Motor neuron (in vitro differentiated cells): ENCODE results near the gene RPN1. TPM values are rescaled to one million over a fixed set of nuclear protein-coding genes. Genes with fewer than 3 reads are reported as not detected.
"Not testable (repeated sequence)": the region's sequence is repeated elsewhere in the genome, so short reads cannot be mapped to it uniquely, and the experiment has no call there.

Experiments used
- ATAC-seq, 8 experiments: fragments of 200-7000 bp; cut with Tn5 transposase; replicated peaks in 6 of 8; 2 replicates each; pipeline ENCODE4 v1.8.0; 2021; ENCODE audit warnings: mild to moderate bottlenecking in 8 of 8, moderate library complexity in 8 of 8
- H3K27ac ChIP-seq, 2 donors: fragments of 250-450 bp; sonication (Bioruptor Pico); 2 replicates each; pipeline ENCODE4 v1.9.0; 2021; ENCODE audit warnings: antibody characterized with exemption in 2 of 2, mild to moderate bottlenecking in 2 of 2, moderate library complexity in 1 of 2
- H3K4me1 ChIP-seq, 2 donors: fragments of 250-450 bp; sonication (Bioruptor Pico); replicated peaks in 1 of 2; 2 replicates each; pipeline ENCODE4 v1.6.1; 2021; ENCODE audit warnings: antibody characterized with exemption in 2 of 2, mild to moderate bottlenecking in 2 of 2, moderate library complexity in 1 of 2
- H3K4me3 ChIP-seq, 5 donors: fragments of 250-450 bp; sonication (Bioruptor Pico); 2 replicates each; pipeline ENCODE4 v1.9.0; 2021; ENCODE audit warnings: antibody characterized with exemption in 5 of 5, mild to moderate bottlenecking in 5 of 5, moderate library complexity in 4 of 5
- WGBS, 10 experiments: fragments of 450-650 bp; shearing (Covaris generic); methylation state at CpG; one replicate each; pipeline ENCODE4 v1.0.0; 2022; 5-methylcytosine and 5-hydroxymethylcytosine counted together
- in situ Hi-C, 9 experiments: fragments of 400-800 bp; cut with MboI; loops; one replicate each; pipeline ENCODE4 v1.15.0; 2021; ENCODE audit warnings: low sequenced_read_pairs in 9 of 9, low pct_unique_long_range_greater_than_20kb in 2 of 9; ENCODE audit not compliant: unreplicated experiment in 9 of 9
- total RNA-seq, 8 experiments: library from RNA; unstranded; fragments of 300-600 nt; gene quantifications; 2 replicates each; pipeline versions ENCODE4 v1.2.3 to v1.2.4, GENCODE V29; 2022

Gene RPN1
- total RNA-seq, 8 experiments from 2014 or later, result 127 to 270 (median 164) TPM

GRCh38 chr3:128675802-128676201 is 25.2 kb upstream of the RPN1 start:
- WGBS, 10 experiments, result 8 to 100% (median 40%) methylated on average over 1 to 4 of the region's 4 CpGs; no CpG with 5 or more reads in 1 of the 10 experiments
- H3K27ac ChIP-seq, H3K4me1 ChIP-seq, H3K4me3 ChIP-seq, ATAC-seq: not testable (repeated sequence)
- in situ Hi-C loops, result loop anchor here in 1 of 9 experiments (25.0 kb wide), 1 partner anchor 111 kb away; no protein-coding TSS in a partner anchor

- Histone ChIP-seq H3K4me3 (no peak overlapping the region), H3K27ac (no peak overlapping the region), H3K4me1 (no peaks in the 10 kb centered on the region)
- in situ Hi-C loops, result no loop called here
- ATAC-seq, result no peak
- WGBS, 10 experiments, result 80 to 98% (median 86%) methylated on average over 2 to 8 of the region's 10 CpGs; no CpG with 5 or more reads in 4 of the 10 experiments
Measured at GRCh38 chr3:128674161-128674784, 23.7 kb upstream of the RPN1 start.

GRCh38 chr3:128667641-128668040 is 17.0 kb upstream of the RPN1 start:
- no peak overlapping the region for H3K4me3 ChIP-seq
- in situ Hi-C loops, result no loop called here
- H3K27ac ChIP-seq, result no peak overlapping the region
- no peak for ATAC-seq
- 60 to 100% (median 75%) methylated on average over 1 to 2 of the region's 3 CpGs; no CpG with 5 or more reads in 6 of the 10 experiments for WGBS, 10 experiments
- no peaks in the 10 kb centered on the region for H3K4me1 ChIP-seq

- ATAC-seq, result peak in 1 of 8 experiments; percentile 36
- in situ Hi-C loops, result no loop called here
- Histone ChIP-seq H3K4me3 (no peak overlapping the region), H3K4me1 (no peaks in the 10 kb centered on the region), H3K27ac (no peak overlapping the region)
- WGBS, 10 experiments, result 0 to 100% (median 79%) methylated on average over 1 to 9 of the region's 11 CpGs; no CpG with 5 or more reads in 1 of the 10 experiments
Measured at GRCh38 chr3:128665362-128666021, 14.9 kb upstream of the RPN1 start.

- Histone ChIP-seq H3K4me3 (no peak overlapping the region), H3K27ac (no peak overlapping the region), H3K4me1 (no peaks in the 10 kb centered on the region)
- in situ Hi-C loops, result no loop called here
- ATAC-seq, result no peak
- WGBS, 10 experiments, result 20 to 83% (median 48%) methylated on average over 1 to 4 of the region's 4 CpGs; no CpG with 5 or more reads in 4 of the 10 experiments
Measured at GRCh38 chr3:128663151-128663550, 12.5 kb upstream of the RPN1 start.

GRCh38 chr3:128655531-128655930 is 4.9 kb upstream of the RPN1 start:
- Histone ChIP-seq H3K27ac (no peak overlapping the region), H3K4me1 (no peaks in the 10 kb centered on the region), H3K4me3 (no peak overlapping the region)
- no peak for ATAC-seq
- WGBS, 10 experiments, result 20 to 100% (median 82%) methylated on average over 1 to 3 of the region's 3 CpGs
- in situ Hi-C loops, result no loop called here

GRCh38 chr3:128653993-128654805 is 3.6 kb upstream of the RPN1 start:
- H3K27ac ChIP-seq, ATAC-seq, H3K4me1 ChIP-seq, H3K4me3 ChIP-seq, in situ Hi-C loops: not testable (repeated sequence)
- 20 to 98% (median 80%) methylated on average over 1 to 13 of the region's 24 CpGs; no CpG with 5 or more reads in 1 of the 10 experiments for WGBS, 10 experiments

GRCh38 chr3:128653383-128653992 is 2.9 kb upstream of the RPN1 start:
- H3K4me3 ChIP-seq, H3K4me1 ChIP-seq, in situ Hi-C loops, ATAC-seq, H3K27ac ChIP-seq: not testable (repeated sequence)
- 98 to 100% methylated on average over 3 to 18 of the region's 43 CpGs; no CpG with 5 or more reads in 8 of the 10 experiments for WGBS, 10 experiments

- no peak for ATAC-seq
- Histone ChIP-seq H3K4me3 (peak overlapping the region; percentile 79 to 94 (median 89)), H3K4me1 (peaks cover 0 to 4% of the 10 kb centered on the region in 2 donors), H3K27ac (no peak overlapping the region)
- WGBS, 10 experiments, result 1 to 40% (median 35%) methylated on average over 2 to 8 of the region's 8 CpGs
- in situ Hi-C loops, result no loop called here
Measured at GRCh38 chr3:128648940-128649663, 1.5 kb downstream of the RPN1 start.

- Histone ChIP-seq H3K4me3 (peak overlapping the region in 2 of 5 donors; percentile 88 to 91), H3K4me1 (peaks cover 0 to 4% of the 10 kb centered on the region in 2 donors), H3K27ac (no peak overlapping the region)
- in situ Hi-C loops, result no loop called here
- no peak for ATAC-seq
- WGBS, 10 experiments, result 17 to 93% (median 88%) methylated on average over 1 to 3 of the region's 4 CpGs; no CpG with 5 or more reads in 5 of the 10 experiments
Measured at GRCh38 chr3:128648402-128648801, 2.2 kb downstream of the RPN1 start.

GRCh38 chr3:128647307-128647706 is 3.3 kb downstream of the RPN1 start:
- ATAC-seq, result no peak
- in situ Hi-C loops, result no loop called here
- Histone ChIP-seq H3K4me3 (no peak overlapping the region), H3K4me1 (peaks cover 0 to 4% of the 10 kb centered on the region in 2 donors), H3K27ac (no peak overlapping the region)
- 20 to 100% (median 93%) methylated on average over 1 to 3 of the region's 3 CpGs; no CpG with 5 or more reads in 1 of the 10 experiments for WGBS, 10 experiments

GRCh38 chr3:128634075-128634611 is 16.5 kb downstream of the RPN1 start:
- Histone ChIP-seq H3K4me1 (no peaks in the 10 kb centered on the region), H3K27ac (no peak overlapping the region), H3K4me3 (no peak overlapping the region)
- in situ Hi-C loops, result no loop called here
- no peak for ATAC-seq
- WGBS, 10 experiments, result 59 to 100% (median 93%) methylated on average over 1 to 5 of the region's 5 CpGs; no CpG with 5 or more reads in 1 of the 10 experiments
